SK-N-SH (cell line): ENCODE data around the gene ZNF227. TPM values are rescaled to one million over a fixed set of nuclear protein-coding genes. Genes with fewer than 3 reads are reported as not detected.

Source experiments
- CTCF ChIA-PET: fragments of 300-600, 350-600 bp; formaldehyde crosslinking; extraction: SDS; loops from one replicate; lab custom pipeline; 2021; lab: Yijun Ruan, JAX
- POLR2A ChIA-PET: fragments of 350-600 bp; sonication (Branson Sonifier 250); formaldehyde crosslinking; extraction: SDS; loops from one replicate; lab custom pipeline; 2020; ENCODE audit warnings: antibody characterized with exemption, inconsistent platforms; lab: Yijun Ruan, JAX
- DNase-seq: peaks from one replicate; pipeline ENCODE4 v3.0.0; 2012
- H2AFZ ChIP-seq: fragments of 200-600 bp; sonication (generic); 2 replicates; pipeline ENCODE4 v1.8.1; 2016; ENCODE audit warnings: antibody characterized with exemption, mild to moderate bottlenecking, low read depth
- H3F3A ChIP-seq: fragments of 200-600 bp; sonication (generic); replicated peaks from 2 replicates; pipeline ENCODE3; 2016; ENCODE audit warnings: antibody characterized with exemption, mild to moderate bottlenecking; ENCODE audit not compliant: insufficient read depth
- H3K27ac ChIP-seq, 2 experiments: fragments of 200-500 bp in 1 of 2; fragments of 200-600 bp in 1 of 2; sonication (Bioruptor generic) in 1 of 2; sonication (generic), shearing (Covaris generic) in 1 of 2; 2 replicates each; pipeline versions ENCODE4 v1.5.1 to v1.6.1; 2014 to 2016; ENCODE audit warnings: low read depth in 2 of 2, inconsistent platforms in 1 of 2, low read length in 1 of 2, mild to moderate bottlenecking in 1 of 2, mixed read lengths in 1 of 2
- H3K27me3 ChIP-seq: fragments of 200-600 bp; sonication (generic), shearing (Covaris generic); 2 replicates; pipeline ENCODE4 v1.6.1; 2016; ENCODE audit warnings: mixed run types; ENCODE audit not compliant: insufficient read depth
- H3K36me3 ChIP-seq, 2 experiments: fragments of 200-500 bp in 1 of 2; fragments of 200-600 bp in 1 of 2; sonication (Bioruptor generic) in 1 of 2; sonication (generic) in 1 of 2; replicated peaks in 1 of 2; 2 replicates each; pipeline versions ENCODE3 to v1.5.1; 2014 to 2016; ENCODE audit warnings: low read length in 1 of 2, mild to moderate bottlenecking in 1 of 2; ENCODE audit not compliant: insufficient read depth in 2 of 2, control insufficient read depth in 1 of 2
- H3K4me1 ChIP-seq, 2 experiments: fragments of 200-500 bp in 1 of 2; fragments of 200-600 bp in 1 of 2; sonication (Bioruptor generic) in 1 of 2; sonication (generic), shearing (Covaris generic) in 1 of 2; 2 replicates each; pipeline versions ENCODE4 v1.5.1 to v1.6.1; 2014 to 2016; ENCODE audit warnings: low read depth in 1 of 2, low read length in 1 of 2, mixed run types in 1 of 2; ENCODE audit not compliant: insufficient read depth in 2 of 2, control insufficient read depth in 1 of 2
- H3K4me2 ChIP-seq: fragments of 200-600 bp; sonication (generic), shearing (Covaris generic); 2 replicates; pipeline ENCODE4 v1.6.1; 2017; ENCODE audit warnings: mixed run types
- H3K4me3 ChIP-seq, 2 experiments: fragments of 200-500 bp in 1 of 2; fragments of 200-600 bp in 1 of 2; sonication (Bioruptor generic) in 1 of 2; sonication (generic), shearing (Covaris generic) in 1 of 2; 2 replicates each; pipeline versions ENCODE4 v1.5.1 to v1.8.1; 2014 to 2016; ENCODE audit warnings: low read depth in 2 of 2, inconsistent platforms in 1 of 2, low read length in 1 of 2, mild to moderate bottlenecking in 1 of 2, mixed read lengths in 1 of 2, moderate library complexity in 1 of 2
- H3K79me2 ChIP-seq: fragments of 200-600 bp; sonication (generic); 2 replicates; pipeline ENCODE4 v1.8.1; 2017; ENCODE audit warnings: mild to moderate bottlenecking; ENCODE audit not compliant: insufficient read depth
- H3K9ac ChIP-seq: fragments of 200-600 bp; sonication (generic); 2 replicates; pipeline ENCODE4 v1.6.1; 2017; ENCODE audit warnings: mixed run types
- H3K9me2 ChIP-seq: fragments of 200-600 bp; sonication (generic); 2 replicates; pipeline ENCODE4 v1.6.1; 2017; ENCODE audit warnings: mixed run types
- H3K9me3 ChIP-seq: fragments of 200-600 bp; sonication (generic); 2 replicates; pipeline ENCODE4 v1.6.1; 2017; ENCODE audit warnings: mixed run types, mild to moderate bottlenecking, moderate library complexity
- H4K20me1 ChIP-seq: fragments of 200-600 bp; sonication (generic); 2 replicates; pipeline ENCODE4 v1.6.1; 2017; ENCODE audit warnings: mild to moderate bottlenecking, mixed run types; ENCODE audit not compliant: insufficient read depth
- ELF1 ChIP-seq: IDR thresholded peaks from 2 replicates; pipeline ENCODE4 v1.4.0; 2012
- EP300 ChIP-seq, 2 experiments: IDR thresholded peaks; 2 replicates each; pipeline versions ENCODE4 v1.4.0 to v1.6.1; 2012; ENCODE audit warnings: borderline replicate concordance in 1 of 2, low read depth in 1 of 2, low read length in 1 of 2
- EZH2phosphoT487 ChIP-seq: fragments of 200-600 bp; sonication (generic); IDR thresholded peaks from 2 replicates; pipeline ENCODE4 v1.6.1; 2017; ENCODE audit warnings: low read depth, mixed run types, mild to moderate bottlenecking, antibody characterized with exemption, moderate library complexity, borderline replicate concordance
- FOXM1 ChIP-seq: IDR thresholded peaks from 2 replicates; pipeline ENCODE4 v1.4.0; 2012; ENCODE audit warnings: low read depth, mild to moderate bottlenecking
- IRF3 ChIP-seq: fragments of 150-350 bp; IDR thresholded peaks from 2 replicates; pipeline ENCODE4 v1.6.1; 2016; ENCODE audit warnings: mild to moderate bottlenecking, low read depth, low read length
- JUND ChIP-seq: IDR thresholded peaks from 2 replicates; pipeline ENCODE4 v1.4.0; 2012
- MAX ChIP-seq: IDR thresholded peaks from 2 replicates; pipeline ENCODE4 v1.4.0; 2012; ENCODE audit warnings: low read depth
- MEF2A ChIP-seq: IDR thresholded peaks from 2 replicates; pipeline ENCODE4 v1.4.0; 2012; ENCODE audit warnings: low read depth, borderline replicate concordance
- NFIC ChIP-seq: IDR thresholded peaks from 2 replicates; pipeline ENCODE4 v1.4.0; 2012; ENCODE audit warnings: borderline replicate concordance
- RAD21 ChIP-seq: IDR thresholded peaks from 2 replicates; pipeline ENCODE4 v1.6.1; 2012; ENCODE audit warnings: mild to moderate bottlenecking, low read length
- RCOR1 ChIP-seq: fragments of 150-350 bp; IDR thresholded peaks from 2 replicates; pipeline ENCODE4 v1.6.1; 2017; ENCODE audit warnings: antibody characterized with exemption, low read length
- RFX5 ChIP-seq: IDR thresholded peaks from 2 replicates; pipeline ENCODE4 v1.6.1; 2012; ENCODE audit warnings: mild to moderate bottlenecking, improper control_type of control experiment, low read length
- RXRA ChIP-seq: IDR thresholded peaks from 2 replicates; pipeline ENCODE4 v1.4.0; 2012; ENCODE audit warnings: low read depth, mild to moderate bottlenecking, borderline replicate concordance
- SIN3A ChIP-seq: IDR thresholded peaks from 2 replicates; pipeline ENCODE4 v1.6.1; 2012; ENCODE audit warnings: low read depth, mild to moderate bottlenecking, low read length, moderate library complexity, borderline replicate concordance
- SMC3 ChIP-seq: IDR thresholded peaks from 2 replicates; pipeline ENCODE4 v1.6.1; 2012; ENCODE audit warnings: low read depth, low read length, improper control_type of control experiment
- TEAD4 ChIP-seq: IDR thresholded peaks from 2 replicates; pipeline ENCODE4 v1.4.0; 2012; ENCODE audit warnings: mild to moderate bottlenecking, borderline replicate concordance; ENCODE audit not compliant: insufficient read depth
- YY1 ChIP-seq: IDR thresholded peaks from 2 replicates; pipeline ENCODE4 v1.4.0; 2012; ENCODE audit warnings: low read depth, mild to moderate bottlenecking
- WGBS: methylation state at CpG from one replicate; pipeline ENCODE4 v1.1.6; 2017; ENCODE audit warnings: low lambda C conversion rate; 5-methylcytosine and 5-hydroxymethylcytosine counted together
- polyA plus RNA-seq, 3 experiments: library from polyadenylated mRNA; depleted of rRNA; stranded (reverse); fragments of >200 nt; gene quantifications; 2 replicates each; pipeline ENCODE4 v1.2.3, GENCODE V29; 2012
- TF ChIP-seq, protein P1 (sequence below): fragments of 200-600 bp; sonication (generic); IDR thresholded peaks from 2 replicates; pipeline ENCODE4 v1.6.1; 2017; ENCODE audit warnings: antibody characterized with exemption, mild to moderate bottlenecking, moderate library complexity
- TF ChIP-seq, protein P2 (sequence below): IDR thresholded peaks from 2 replicates; pipeline ENCODE4; 2012
- TF ChIP-seq, protein P3 (sequence below): fragments of 150-350 bp; IDR thresholded peaks from 2 replicates; pipeline ENCODE4 v1.6.1; 2017; ENCODE audit warnings: antibody characterized with exemption, low read length, low read depth, borderline replicate concordance

The ZNF227 gene
- polyA plus RNA-seq, 1 of the 3 experiments (the other 2 are of a cell fraction): 8.3 TPM

DNA sequence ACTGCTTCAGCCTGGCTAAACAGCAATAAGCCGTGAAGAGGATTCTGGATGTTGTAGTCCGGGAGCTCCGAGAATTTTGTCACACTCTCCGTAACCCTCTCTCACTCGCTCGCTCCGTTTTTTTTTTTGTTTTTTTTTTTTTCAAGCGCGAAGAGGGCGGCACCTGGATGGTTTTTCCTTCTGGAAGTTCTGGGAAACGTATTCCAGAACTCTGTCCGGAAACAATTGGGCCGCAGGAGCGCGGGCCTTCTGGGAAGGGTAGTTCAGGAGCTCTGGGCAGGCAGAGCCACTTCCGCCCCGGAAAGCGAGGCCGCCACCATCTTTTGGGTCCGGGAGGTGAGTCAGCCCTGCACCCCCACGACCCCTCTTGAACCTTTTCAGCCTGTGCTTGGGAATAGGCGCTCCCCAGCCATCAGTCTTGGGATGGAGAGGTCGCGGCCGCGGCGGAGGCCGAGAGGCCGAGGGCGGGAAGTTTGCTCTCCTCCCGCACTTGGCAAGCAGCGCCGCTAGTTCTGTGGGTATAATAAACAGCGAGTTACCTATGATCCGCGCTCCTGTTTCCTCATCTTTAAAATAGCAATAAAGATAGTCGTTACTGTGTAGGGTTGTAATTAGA, at the start of gene ZNF227 (continued):
- no peak for TF ChIP-seq MEF2A
- TF ChIP-seq, all 33 proteins: peak for 14

DNA sequence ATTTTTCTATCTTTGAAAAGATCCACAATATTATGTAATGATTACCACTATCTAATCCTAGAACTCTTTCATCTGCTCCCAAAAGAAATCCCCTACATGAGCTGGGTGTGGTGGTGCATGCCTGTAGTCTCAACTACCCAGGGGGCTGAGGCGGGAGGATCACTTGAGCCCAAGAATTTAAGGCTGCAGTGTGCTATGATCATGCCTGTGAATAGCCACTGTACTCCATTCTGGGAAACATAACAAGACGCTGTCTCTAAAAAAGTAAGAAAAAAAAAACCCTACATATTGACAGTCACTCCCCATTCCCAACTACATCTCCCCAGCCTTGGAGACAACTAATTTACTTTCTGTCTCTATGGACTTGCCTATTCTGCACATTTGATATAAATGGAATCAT, 48.5 kb upstream of the ZNF227 start:
- TF ChIP-seq SIN3A (no peak), ELF1 (no peak), JUND (no peak), RAD21 (no peak), MAX (no peak), SMC3 (no peak), EZH2phosphoT487 (no peak), YY1 (no peak), EP300 (IDR thresholded peaks at IDR 0.05; ENCODE audit: borderline replicate concordance in 1 of 2, low read depth in 1 of 2, low read length in 1 of 2) (no peak), RCOR1 (no peak), RFX5 (no peak), NFIC (no peak), RXRA (no peak), IRF3 (no peak), TEAD4 (no peak), FOXM1 (no peak)
- TF ChIP-seq, protein P1, sequence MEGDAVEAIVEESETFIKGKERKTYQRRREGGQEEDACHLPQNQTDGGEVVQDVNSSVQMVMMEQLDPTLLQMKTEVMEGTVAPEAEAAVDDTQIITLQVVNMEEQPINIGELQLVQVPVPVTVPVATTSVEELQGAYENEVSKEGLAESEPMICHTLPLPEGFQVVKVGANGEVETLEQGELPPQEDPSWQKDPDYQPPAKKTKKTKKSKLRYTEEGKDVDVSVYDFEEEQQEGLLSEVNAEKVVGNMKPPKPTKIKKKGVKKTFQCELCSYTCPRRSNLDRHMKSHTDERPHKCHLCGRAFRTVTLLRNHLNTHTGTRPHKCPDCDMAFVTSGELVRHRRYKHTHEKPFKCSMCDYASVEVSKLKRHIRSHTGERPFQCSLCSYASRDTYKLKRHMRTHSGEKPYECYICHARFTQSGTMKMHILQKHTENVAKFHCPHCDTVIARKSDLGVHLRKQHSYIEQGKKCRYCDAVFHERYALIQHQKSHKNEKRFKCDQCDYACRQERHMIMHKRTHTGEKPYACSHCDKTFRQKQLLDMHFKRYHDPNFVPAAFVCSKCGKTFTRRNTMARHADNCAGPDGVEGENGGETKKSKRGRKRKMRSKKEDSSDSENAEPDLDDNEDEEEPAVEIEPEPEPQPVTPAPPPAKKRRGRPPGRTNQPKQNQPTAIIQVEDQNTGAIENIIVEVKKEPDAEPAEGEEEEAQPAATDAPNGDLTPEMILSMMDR: no peak
- TF ChIP-seq, protein P2, sequence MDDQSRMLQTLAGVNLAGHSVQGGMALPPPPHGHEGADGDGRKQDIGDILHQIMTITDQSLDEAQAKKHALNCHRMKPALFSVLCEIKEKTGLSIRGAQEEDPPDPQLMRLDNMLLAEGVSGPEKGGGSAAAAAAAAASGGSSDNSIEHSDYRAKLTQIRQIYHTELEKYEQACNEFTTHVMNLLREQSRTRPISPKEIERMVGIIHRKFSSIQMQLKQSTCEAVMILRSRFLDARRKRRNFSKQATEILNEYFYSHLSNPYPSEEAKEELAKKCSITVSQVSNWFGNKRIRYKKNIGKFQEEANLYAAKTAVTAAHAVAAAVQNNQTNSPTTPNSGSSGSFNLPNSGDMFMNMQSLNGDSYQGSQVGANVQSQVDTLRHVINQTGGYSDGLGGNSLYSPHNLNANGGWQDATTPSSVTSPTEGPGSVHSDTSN: no peak
- TF ChIP-seq, protein P3, sequence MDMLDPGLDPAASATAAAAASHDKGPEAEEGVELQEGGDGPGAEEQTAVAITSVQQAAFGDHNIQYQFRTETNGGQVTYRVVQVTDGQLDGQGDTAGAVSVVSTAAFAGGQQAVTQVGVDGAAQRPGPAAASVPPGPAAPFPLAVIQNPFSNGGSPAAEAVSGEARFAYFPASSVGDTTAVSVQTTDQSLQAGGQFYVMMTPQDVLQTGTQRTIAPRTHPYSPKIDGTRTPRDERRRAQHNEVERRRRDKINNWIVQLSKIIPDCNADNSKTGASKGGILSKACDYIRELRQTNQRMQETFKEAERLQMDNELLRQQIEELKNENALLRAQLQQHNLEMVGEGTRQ: no peak
- peaks cover 12% of the 10 kb centered on the region for H3F3A ChIP-seq
- H2AFZ ChIP-seq: peak overlapping the region; percentile 96; the same call in 1 of the 2 replicates
- H3K27me3 ChIP-seq: no peaks in the 10 kb centered on the region
- peaks cover 0 to 7% of the 10 kb centered on the region in 2 experiments; a peak in 2 of 4 replicates for H3K4me1 ChIP-seq
- no peak for DNase-seq
- ChIA-PET CTCF (no interaction called here), POLR2A (interaction anchor here (2.0 kb wide), 1 partner anchor 49 kb away, joined by 15 read pairs; the partner anchor contains the start of gene ZNF227)
- no peak overlapping the region for H3K27ac ChIP-seq
- H3K9me2 ChIP-seq: no peaks in the 10 kb centered on the region
- WGBS: 97% methylated on average over 2 of the region's 2 CpGs
- H3K36me3 ChIP-seq: peaks cover 20 to 27% of the 10 kb centered on the region in 2 experiments
- no peaks in the 10 kb centered on the region; the same call in 1 of the 2 replicates for H3K9me3 ChIP-seq
- no peak overlapping the region for H3K4me2 ChIP-seq
- H3K79me2 ChIP-seq: peaks cover 36% of the 10 kb centered on the region
- H4K20me1 ChIP-seq: no peaks in the 10 kb centered on the region
- H3K9ac ChIP-seq: no peak overlapping the region
- H3K4me3 ChIP-seq: no peak overlapping the region; a peak in 1 of 4 replicates
